AG10803 (cell line): ENCODE data around the gene RPS19BP1.

Source experiments
- DNase-seq: peaks from one replicate; pipeline ENCODE4 v3.0.0; 2010; ENCODE audit warnings: low read depth
- H3K4me3 ChIP-seq: 2 replicates; pipeline ENCODE4 v1.5.1; 2011; ENCODE audit warnings: mild to moderate bottlenecking, low read length, control low read depth
- TF ChIP-seq, protein P1 (sequence below): conservative IDR thresholded peaks from 2 replicates; pipeline ENCODE4 v1.5.1; 2011; ENCODE audit warnings: mild to moderate bottlenecking, low read length, control low read depth, inconsistent platforms

The RPS19BP1 gene

DNA sequence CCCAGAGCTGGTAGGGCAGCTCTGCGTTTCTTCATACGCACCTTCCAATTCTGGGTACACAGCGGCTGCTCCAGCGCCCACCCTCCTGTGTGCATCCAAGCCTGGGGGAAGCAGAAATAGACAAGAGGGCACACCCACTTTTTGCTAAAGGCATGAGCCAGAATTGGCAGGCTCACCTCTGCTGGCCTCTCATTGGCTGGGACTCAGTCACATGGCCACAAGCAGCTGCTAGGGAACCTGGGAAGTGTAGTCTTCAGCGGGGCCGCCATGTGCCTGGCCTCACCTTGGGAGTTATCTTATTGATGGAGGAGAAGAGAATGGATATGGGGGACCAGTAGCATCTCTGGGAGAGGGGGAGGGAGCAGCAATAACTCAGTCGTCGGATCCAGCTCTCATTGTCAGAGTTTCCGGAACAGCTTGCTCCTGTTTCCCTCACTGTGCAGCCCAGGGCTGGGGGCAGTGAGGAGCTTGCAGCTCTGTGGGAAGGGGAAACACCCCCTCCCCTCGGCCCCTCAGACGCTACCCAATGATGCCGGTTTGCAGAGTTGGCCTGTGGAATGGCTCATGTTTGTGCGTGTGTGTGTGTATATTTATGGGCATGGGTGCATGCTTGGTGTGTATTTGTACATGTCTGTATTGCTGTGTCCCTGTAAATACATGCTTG lies 42.3 kb downstream of the RPS19BP1 start:
- TF ChIP-seq, protein P1, sequence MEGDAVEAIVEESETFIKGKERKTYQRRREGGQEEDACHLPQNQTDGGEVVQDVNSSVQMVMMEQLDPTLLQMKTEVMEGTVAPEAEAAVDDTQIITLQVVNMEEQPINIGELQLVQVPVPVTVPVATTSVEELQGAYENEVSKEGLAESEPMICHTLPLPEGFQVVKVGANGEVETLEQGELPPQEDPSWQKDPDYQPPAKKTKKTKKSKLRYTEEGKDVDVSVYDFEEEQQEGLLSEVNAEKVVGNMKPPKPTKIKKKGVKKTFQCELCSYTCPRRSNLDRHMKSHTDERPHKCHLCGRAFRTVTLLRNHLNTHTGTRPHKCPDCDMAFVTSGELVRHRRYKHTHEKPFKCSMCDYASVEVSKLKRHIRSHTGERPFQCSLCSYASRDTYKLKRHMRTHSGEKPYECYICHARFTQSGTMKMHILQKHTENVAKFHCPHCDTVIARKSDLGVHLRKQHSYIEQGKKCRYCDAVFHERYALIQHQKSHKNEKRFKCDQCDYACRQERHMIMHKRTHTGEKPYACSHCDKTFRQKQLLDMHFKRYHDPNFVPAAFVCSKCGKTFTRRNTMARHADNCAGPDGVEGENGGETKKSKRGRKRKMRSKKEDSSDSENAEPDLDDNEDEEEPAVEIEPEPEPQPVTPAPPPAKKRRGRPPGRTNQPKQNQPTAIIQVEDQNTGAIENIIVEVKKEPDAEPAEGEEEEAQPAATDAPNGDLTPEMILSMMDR = no peak
- no peak overlapping the region for H3K4me3 ChIP-seq
- DNase-seq = peak; percentile 70

DNA sequence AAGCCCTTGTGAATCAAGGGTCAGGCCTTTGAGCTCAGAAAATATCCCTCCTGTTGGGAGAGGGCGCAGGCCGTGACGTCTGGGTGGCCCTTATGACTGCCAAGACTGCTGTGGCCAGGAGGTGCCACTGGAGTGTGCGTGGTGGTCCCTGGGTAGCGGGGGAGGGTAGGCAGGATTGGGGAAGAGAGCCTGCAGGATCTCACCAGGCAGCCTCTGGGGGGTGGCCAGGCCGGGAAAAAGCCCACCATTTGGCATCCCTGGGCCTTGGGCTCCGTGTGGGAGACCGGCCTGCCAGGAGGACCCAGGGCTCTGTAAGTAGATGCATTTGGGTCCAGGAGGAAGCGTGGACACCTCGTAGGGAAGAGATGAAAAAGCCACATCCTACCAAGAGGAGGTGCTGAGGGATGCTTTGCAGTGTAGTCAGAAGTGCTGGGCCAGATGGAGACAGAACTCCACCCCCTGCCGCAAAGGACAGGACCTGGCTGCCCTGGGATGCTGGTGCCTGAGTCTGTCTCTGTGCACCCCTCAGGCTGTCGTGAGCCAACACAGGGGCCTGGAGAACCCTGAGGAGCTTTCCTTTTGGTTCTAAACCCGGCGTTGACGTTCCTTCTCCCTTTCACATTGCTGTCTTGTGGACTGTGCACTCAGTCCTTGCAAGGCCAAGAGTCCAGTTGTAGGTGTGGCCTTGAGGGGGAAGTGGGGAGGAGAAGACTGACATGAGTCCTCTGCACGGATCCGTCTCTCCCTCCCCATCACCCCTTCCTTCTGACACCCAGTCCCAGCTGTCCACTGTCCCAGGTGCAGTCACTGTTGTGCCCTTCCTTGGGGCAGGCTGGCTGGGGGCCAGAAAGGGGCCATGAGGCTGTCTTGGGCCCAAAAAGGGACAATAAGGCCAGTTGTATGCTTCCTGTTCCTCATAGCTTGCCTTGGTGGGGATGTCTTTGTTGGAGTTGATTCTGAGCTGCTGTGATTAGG lies 43.2 kb downstream of the RPS19BP1 start:
- TF ChIP-seq, protein P1 = no peak
- no peak for DNase-seq
- no peak overlapping the region for H3K4me3 ChIP-seq

DNA sequence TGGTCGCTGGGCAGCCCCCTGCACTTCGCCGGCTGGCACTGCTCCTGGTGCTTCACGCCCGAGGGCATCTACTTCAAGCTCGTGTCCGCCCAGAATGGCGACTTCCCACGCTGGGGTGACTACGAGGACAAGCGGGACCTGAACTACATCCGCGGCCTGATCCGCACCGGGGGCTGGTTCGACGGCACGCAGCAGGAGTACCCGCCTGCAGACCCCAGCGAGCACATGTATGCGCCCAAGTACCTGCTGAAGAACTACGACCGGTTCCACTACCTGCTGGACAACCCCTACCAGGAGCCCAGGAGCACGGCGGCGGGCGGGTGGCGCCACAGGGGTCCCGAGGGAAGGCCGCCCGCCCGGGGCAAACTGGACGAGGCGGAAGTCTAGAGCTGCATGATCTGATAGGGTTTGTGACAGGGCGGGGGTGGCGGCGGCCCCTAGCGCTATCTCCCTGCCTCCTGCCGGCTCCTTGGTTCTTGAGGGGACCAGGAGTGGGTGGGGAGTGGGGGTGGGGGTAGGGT lies 43.9 kb downstream of the RPS19BP1 start:
- H3K4me3 ChIP-seq = no peak overlapping the region
- TF ChIP-seq, protein P1 = no peak
- DNase-seq = no peak

DNA sequence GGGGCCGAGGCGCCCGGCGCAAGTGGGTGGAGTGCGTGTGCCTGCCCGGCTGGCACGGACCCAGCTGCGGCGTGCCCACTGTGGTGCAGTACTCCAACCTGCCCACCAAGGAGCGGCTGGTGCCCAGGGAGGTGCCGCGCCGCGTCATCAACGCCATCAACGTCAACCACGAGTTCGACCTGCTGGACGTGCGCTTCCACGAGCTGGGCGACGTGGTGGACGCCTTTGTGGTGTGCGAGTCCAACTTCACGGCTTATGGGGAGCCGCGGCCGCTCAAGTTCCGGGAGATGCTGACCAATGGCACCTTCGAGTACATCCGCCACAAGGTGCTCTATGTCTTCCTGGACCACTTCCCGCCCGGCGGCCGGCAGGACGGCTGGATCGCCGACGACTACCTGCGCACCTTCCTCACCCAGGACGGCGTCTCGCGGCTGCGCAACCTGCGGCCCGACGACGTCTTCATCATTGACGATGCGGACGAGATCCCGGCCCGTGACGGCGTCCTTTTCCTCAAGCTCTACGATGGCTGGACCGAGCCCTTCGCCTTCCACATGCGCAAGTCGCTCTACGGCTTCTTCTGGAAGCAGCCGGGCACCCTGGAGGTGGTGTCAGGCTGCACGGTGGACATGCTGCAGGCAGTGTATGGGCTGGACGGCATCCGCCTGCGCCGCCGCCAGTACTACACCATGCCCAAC lies 44.6 kb downstream of the RPS19BP1 start:
- no peak for DNase-seq
- H3K4me3 ChIP-seq = no peak overlapping the region
- TF ChIP-seq, protein P1 = no peak

DNA sequence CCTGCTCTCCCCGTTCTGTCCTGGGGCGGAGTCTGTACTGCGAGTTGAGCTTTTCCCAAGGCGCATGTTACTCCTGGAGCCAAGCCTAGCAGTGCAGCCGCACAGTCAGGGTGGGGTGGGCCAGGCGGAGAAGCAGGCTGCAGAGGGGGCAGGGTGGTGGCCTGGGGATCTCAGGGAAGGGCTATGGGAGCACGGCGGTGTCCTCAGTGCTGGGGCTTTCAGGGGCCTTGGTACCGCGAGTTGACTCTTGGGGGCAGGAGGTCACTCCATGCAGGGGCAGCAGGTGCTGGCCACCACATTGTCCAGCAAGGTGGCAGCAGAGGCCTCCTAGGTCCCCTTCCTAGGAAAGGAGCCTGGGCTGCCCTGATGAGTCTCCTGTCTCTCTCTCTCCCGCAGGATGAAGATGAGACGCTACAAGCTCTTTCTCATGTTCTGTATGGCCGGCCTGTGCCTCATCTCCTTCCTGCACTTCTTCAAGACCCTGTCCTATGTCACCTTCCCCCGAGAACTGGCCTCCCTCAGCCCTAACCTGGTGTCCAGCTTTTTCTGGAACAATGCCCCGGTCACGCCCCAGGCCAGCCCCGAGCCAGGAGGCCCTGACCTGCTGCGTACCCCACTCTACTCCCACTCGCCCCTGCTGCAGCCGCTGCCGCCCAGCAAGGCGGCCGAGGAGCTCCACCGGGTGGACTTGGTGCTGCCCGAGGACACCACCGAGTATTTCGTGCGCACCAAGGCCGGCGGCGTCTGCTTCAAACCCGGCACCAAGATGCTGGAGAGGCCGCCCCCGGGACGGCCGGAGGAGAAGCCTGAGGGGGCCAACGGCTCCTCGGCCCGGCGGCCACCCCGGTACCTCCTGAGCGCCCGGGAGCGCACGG lies 45.4 kb downstream of the RPS19BP1 start:
- TF ChIP-seq, protein P1 = no peak
- no peak for DNase-seq
- H3K4me3 ChIP-seq = no peak overlapping the region

DNA sequence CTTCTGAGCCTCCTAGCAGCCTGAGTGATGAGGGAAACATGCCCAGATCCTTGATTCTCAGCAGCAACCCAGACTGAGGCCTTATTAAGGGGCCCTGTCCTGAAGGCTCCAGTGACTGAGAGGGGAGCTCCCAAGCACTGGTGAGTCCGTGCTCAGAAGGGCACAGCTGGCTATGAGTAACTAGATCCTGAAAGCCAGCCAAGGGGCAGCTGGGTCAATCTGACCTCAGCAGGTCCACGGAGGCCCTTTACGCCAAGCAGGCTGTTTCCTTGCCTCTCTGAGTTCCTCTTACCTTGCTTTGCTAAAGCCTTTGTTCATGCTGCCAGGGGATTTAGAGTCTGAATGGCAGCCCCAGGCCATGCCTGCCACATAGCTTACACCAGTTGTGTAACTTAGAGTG lies 49.8 kb downstream of the RPS19BP1 start:
- TF ChIP-seq, protein P1 = no peak
- no peak overlapping the region for H3K4me3 ChIP-seq
- no peak for DNase-seq
